Tibial nerve (tissue), 4 donors: ENCODE results near the gene LGR5. TPM values are rescaled to one million over a fixed set of nuclear protein-coding genes. Genes with fewer than 3 reads are reported as not detected.

Experiments used
- DNase-seq, 2 donors: peaks; one replicate each; pipeline ENCODE4 v3.0.0-alpha.2; 2019; ENCODE audit warnings: low spot score in 2 of 2
- H3K27ac ChIP-seq, 4 donors: fragments of 200-600 bp; sonication (generic) in 3 of 4; one replicate each; pipeline ENCODE4 v1.5.1; 2017 to 2019; ENCODE audit warnings: mild to moderate bottlenecking in 1 of 4
- H3K27me3 ChIP-seq, 2 donors: fragments of 200-600 bp; sonication (generic) in 1 of 2; one replicate each; pipeline versions ENCODE4 v1.5.1 to v1.6.0; 2017 to 2019
- H3K36me3 ChIP-seq, 3 donors: fragments of 200-600 bp; sonication (generic); one replicate each; pipeline ENCODE4 v1.5.1; 2018 to 2019
- H3K4me1 ChIP-seq, 4 donors: fragments of 200-600 bp; sonication (generic) in 3 of 4; one replicate each; pipeline ENCODE4 v1.5.1; 2017 to 2019
- H3K4me3 ChIP-seq, 4 donors: fragments of 200-600 bp; sonication (generic) in 3 of 4; one replicate each; pipeline ENCODE4 v1.5.1; 2017 to 2019; ENCODE audit warnings: mild to moderate bottlenecking in 1 of 4, moderate library complexity in 1 of 4
- H3K9me3 ChIP-seq, 4 donors: fragments of 200-600 bp; sonication (generic) in 3 of 4; one replicate each; pipeline ENCODE4 v1.5.1; 2017 to 2019
- CTCF ChIP-seq, 5 experiments: fragments of 200-600 bp in 3 of 5; fragments of 450-650 bp in 2 of 5; sonication (generic) in 3 of 5; IDR thresholded peaks; one replicate each; pipeline ENCODE4 v1.5.1; 2016 to 2019; ENCODE audit warnings: antibody characterized with exemption in 5 of 5, mild to moderate bottlenecking in 3 of 5, moderate library complexity in 2 of 5
- EP300 ChIP-seq, 2 donors: sonication (generic); formaldehyde crosslinking; IDR thresholded peaks; one replicate each; pipeline ENCODE4 v1.6.1; 2017; ENCODE audit warnings: antibody characterized with exemption in 2 of 2, mild to moderate bottlenecking in 1 of 2
- POLR2A ChIP-seq, 2 donors: fragments of 450-650 bp; IDR thresholded peaks; one replicate each; pipeline ENCODE4 v1.6.1; 2017; ENCODE audit warnings: antibody characterized with exemption in 2 of 2, mild to moderate bottlenecking in 2 of 2, moderate library complexity in 2 of 2
- WGBS, 2 donors: methylation state at CpG; one replicate each; pipeline ENCODE4 v1.1.5; 2018; 5-methylcytosine and 5-hydroxymethylcytosine counted together
- total RNA-seq, 4 donors: library from RNA; depleted of rRNA; stranded (reverse); fragments of >200 nt; gene quantifications; one replicate each; pipeline ENCODE4 v1.1.0, GENCODE V29; 2016

LGR5 gene
- total RNA-seq, 4 donors from 2014 or later, result 1.6 to 11.1 (median 7.7) TPM

GRCh38 chr12:71524626-71525025 lies 85.0 kb downstream of the LGR5 start:
- Histone ChIP-seq H3K4me3 (no peak overlapping the region), H3K36me3 (no peaks in the 10 kb centered on the region), H3K9me3 (no peaks in the 10 kb centered on the region), H3K4me1 (no peaks in the 10 kb centered on the region), H3K27me3 (no peaks in the 10 kb centered on the region), H3K27ac (no peak overlapping the region)
- 39 to 46% methylated on average over 2 of the region's 2 CpGs for WGBS, 2 donors
- no peak for DNase-seq
- TF ChIP-seq POLR2A (IDR thresholded peaks at IDR 0.05), result no peak
- TF ChIP-seq EP300 (IDR thresholded peaks at IDR 0.05), result no peak
- no peak for TF ChIP-seq CTCF (IDR thresholded peaks at IDR 0.05)

- no peak for DNase-seq
- Histone ChIP-seq H3K4me3 (no peak overlapping the region), H3K9me3 (no peaks in the 10 kb centered on the region), H3K27ac (no peak overlapping the region), H3K36me3 (no peaks in the 10 kb centered on the region), H3K4me1 (no peaks in the 10 kb centered on the region), H3K27me3 (no peaks in the 10 kb centered on the region)
- WGBS, 2 donors, result 64 to 65% methylated on average over 2 of the region's 2 CpGs
- TF ChIP-seq CTCF (IDR thresholded peaks at IDR 0.05), result no peak
- no peak for TF ChIP-seq EP300 (IDR thresholded peaks at IDR 0.05)
- no peak for TF ChIP-seq POLR2A (IDR thresholded peaks at IDR 0.05)
Observed at GRCh38 chr12:71533703-71534102, 94.1 kb downstream of the LGR5 start.

GRCh38 chr12:71536279-71536938 lies 96.8 kb downstream of the LGR5 start:
- no peak for DNase-seq
- Histone ChIP-seq H3K36me3 (no peaks in the 10 kb centered on the region), H3K4me1 (no peaks in the 10 kb centered on the region), H3K27me3 (no peaks in the 10 kb centered on the region), H3K4me3 (no peak overlapping the region), H3K27ac (no peak overlapping the region), H3K9me3 (no peaks in the 10 kb centered on the region)
- TF ChIP-seq EP300 (IDR thresholded peaks at IDR 0.05) (no peak), CTCF (IDR thresholded peaks at IDR 0.05) (no peak), POLR2A (IDR thresholded peaks at IDR 0.05) (no peak)
- 86 to 87% methylated on average over 2 of the region's 2 CpGs for WGBS, 2 donors

GRCh38 chr12:71536939-71537622 lies 97.5 kb downstream of the LGR5 start:
- DNase-seq, result no peak
- TF ChIP-seq POLR2A (IDR thresholded peaks at IDR 0.05), result no peak
- TF ChIP-seq EP300 (IDR thresholded peaks at IDR 0.05), result no peak
- TF ChIP-seq CTCF (IDR thresholded peaks at IDR 0.05), result no peak
- Histone ChIP-seq H3K27ac (no peak overlapping the region), H3K4me1 (no peaks in the 10 kb centered on the region), H3K27me3 (no peaks in the 10 kb centered on the region), H3K36me3 (no peaks in the 10 kb centered on the region), H3K9me3 (no peaks in the 10 kb centered on the region), H3K4me3 (no peak overlapping the region)
- 72 to 79% methylated on average over 3 of the region's 3 CpGs for WGBS, 2 donors

- DNase-seq, result no peak
- no peak overlapping the region for H3K27ac ChIP-seq
- 71 to 77% methylated on average over 3 of the region's 3 CpGs for WGBS, 2 donors
Observed at GRCh38 chr12:71538807-71539206, 99.2 kb downstream of the LGR5 start.

More at GRCh38 chr12:71538807-71539206, 99.2 kb downstream of the LGR5 start:
- Histone ChIP-seq H3K9me3 (no peaks in the 10 kb centered on the region), H3K4me3 (no peak overlapping the region), H3K36me3 (no peaks in the 10 kb centered on the region), H3K4me1 (no peaks in the 10 kb centered on the region), H3K27me3 (no peaks in the 10 kb centered on the region)
- TF ChIP-seq POLR2A (IDR thresholded peaks at IDR 0.05) (no peak), EP300 (IDR thresholded peaks at IDR 0.05) (no peak), CTCF (IDR thresholded peaks at IDR 0.05) (no peak)
